Spleen (tissue), 11 donors: ENCODE measurements around the gene ME2. TPM values are rescaled to one million over a fixed set of nuclear protein-coding genes. Genes with fewer than 3 reads are reported as not detected.

Source experiments
- DNase-seq: peaks from one replicate; pipeline ENCODE4 v3.0.0-alpha.2; 2020
- H3K27ac ChIP-seq, 8 donors: fragments of 200-600 bp; sonication (generic) in 7 of 8; 1 replicate in 4 of 8; 2 replicates in 4 of 8; pipeline versions ENCODE4 v1.5.0 to v1.8.0; 2016 to 2021; ENCODE audit warnings: inconsistent platforms in 4 of 8, mild to moderate bottlenecking in 4 of 8, moderate library complexity in 1 of 8
- H3K27me3 ChIP-seq, 7 donors: fragments of 200-600 bp; sonication (generic) in 6 of 7; replicated peaks in 1 of 7; 1 replicate in 4 of 7; 2 replicates in 3 of 7; pipeline versions ENCODE4 v1.5.0 to v1.8.0; 2016 to 2021; ENCODE audit warnings: inconsistent platforms in 3 of 7, mild to moderate bottlenecking in 1 of 7
- H3K36me3 ChIP-seq, 6 donors: fragments of 200-600 bp; sonication (generic) in 5 of 6; 1 replicate in 4 of 6; 2 replicates in 2 of 6; pipeline versions ENCODE4 v1.5.0 to v1.8.0; 2016 to 2021; ENCODE audit warnings: inconsistent platforms in 2 of 6
- H3K4me1 ChIP-seq, 6 donors: fragments of 200-600 bp; sonication (generic) in 5 of 6; 1 replicate in 3 of 6; 2 replicates in 3 of 6; pipeline versions ENCODE4 v1.5.0 to v1.8.0; 2016 to 2021; ENCODE audit warnings: inconsistent platforms in 3 of 6
- H3K4me3 ChIP-seq, 8 donors: fragments of 200-600 bp; sonication (generic) in 7 of 8; 1 replicate in 4 of 8; 2 replicates in 4 of 8; pipeline versions ENCODE4 v1.5.0 to v1.8.0; 2016 to 2021; ENCODE audit warnings: inconsistent platforms in 4 of 8, mild to moderate bottlenecking in 4 of 8, moderate library complexity in 2 of 8
- H3K9me3 ChIP-seq, 8 donors: fragments of 200-600 bp; sonication (generic) in 7 of 8; 1 replicate in 4 of 8; 2 replicates in 4 of 8; pipeline versions ENCODE4 v1.5.0 to v1.8.0; 2016 to 2021; ENCODE audit warnings: inconsistent platforms in 4 of 8
- CTCF ChIP-seq, 11 experiments: fragments of 200-600 bp in 7 of 11; fragments of 450-650 bp in 4 of 11; sonication (generic) in 4 of 11; IDR thresholded peaks in 8 of 11; conservative IDR thresholded peaks in 3 of 11; 1 replicate in 7 of 11; 2 replicates in 4 of 11; pipeline versions ENCODE4 v1.4.0 to v1.8.0; 2016 to 2021; ENCODE audit warnings: antibody characterized with exemption in 11 of 11, inconsistent platforms in 4 of 11, mild to moderate bottlenecking in 1 of 11
- POLR2A ChIP-seq, 3 donors: fragments of 450-650 bp; IDR thresholded peaks; one replicate each; pipeline ENCODE4 v1.5.1; 2017; ENCODE audit warnings: antibody characterized with exemption in 3 of 3, mild to moderate bottlenecking in 1 of 3
- POLR2AphosphoS5 ChIP-seq, 3 donors: sonication (generic); formaldehyde crosslinking; IDR thresholded peaks; one replicate each; pipeline ENCODE4 v1.5.1; 2017; ENCODE audit warnings: antibody characterized with exemption in 3 of 3
- WGBS, 5 donors: extraction: QIAGEN DNeasy Blood & Tissue Kit in 3 of 5; methylation state at CpG; one replicate each; pipeline versions ENCODE4 v1.1.5 to v1.1.7; 2013 to 2018; 5-methylcytosine and 5-hydroxymethylcytosine counted together
- intact Hi-C: fragments of 100-400 bp; cut with DNase I; formaldehyde crosslinking; loops from one replicate; pipeline ENCODE4 v1.15.0; 2023; ENCODE audit warnings: low total_unique reads
- polyA plus RNA-seq, 3 donors: library from polyadenylated mRNA; stranded (reverse); fragments of 200-250 nt; gene quantifications; one replicate each; pipeline ENCODE4 v1.2.1, GENCODE V29; 2013
- total RNA-seq, 7 donors: library from RNA; depleted of rRNA in 3 of 7; stranded (reverse); fragments of >200 nt in 3 of 7; fragmentation: NEBNext Ultra II Directional in 4 of 7; extraction: Animal tissue kit (Norgen Biotek cat#: 25700) in 4 of 7; gene quantifications; one replicate each; pipeline versions ENCODE4 v1.1.0 to v1.2.1, GENCODE V29; 2016 to 2021
- donor health status: healthy with polysubstance abuse.
- donor health status: DM: no; HTN: no; CAD: no; lungs with moderate emphysema.
- donor health status: DM: no; HTN: no; CAD: no.
- donor health status: Bipolar disorder and iron deficiency.
- donor health status: healthy.
- donor health status: DM: no; HTN: no; CAD: no.
- donor health status: DM: yes; HTN: yes; CAD: no.

The ME2 gene
- total and polyA plus RNA-seq, 10 donors = 25.9 to 179 (median 95.6) TPM

DNA sequence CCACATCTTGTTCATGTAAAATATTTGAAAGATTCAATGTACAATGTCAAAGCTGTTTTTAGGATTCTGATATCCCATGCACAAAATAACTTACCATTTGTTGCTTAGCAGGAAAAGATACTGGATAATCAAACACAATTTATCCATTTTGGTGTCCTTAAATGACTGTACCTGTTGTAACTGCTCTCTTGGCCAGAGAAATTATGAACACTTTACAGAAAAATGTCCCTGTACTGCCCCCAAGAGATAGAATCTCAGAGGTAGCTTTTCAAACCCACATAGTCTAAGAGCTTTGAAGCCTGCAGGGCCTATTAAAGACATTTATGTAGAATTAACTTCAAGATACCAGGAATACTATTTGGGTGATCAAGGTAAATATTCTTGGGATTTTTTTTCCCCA lies 12.2 kb upstream of the ME2 start:
- Histone ChIP-seq H3K9me3 (no peaks in the 10 kb centered on the region), H3K36me3 (no peaks in the 10 kb centered on the region), H3K4me1 (peaks cover 0 to 32% (median 10%) of the 10 kb centered on the region in 6 donors), H3K27me3 (no peaks in the 10 kb centered on the region), H3K4me3 (no peak overlapping the region), H3K27ac (no peak overlapping the region)
- peak in 4 of 11 experiments; percentile 25 to 36 (median 36) for TF ChIP-seq CTCF (IDR thresholded peaks at IDR 0.05 in 8 of 11, conservative IDR thresholded peaks at IDR 0.05 in 3 of 11)
- TF ChIP-seq POLR2AphosphoS5 (IDR thresholded peaks at IDR 0.05) = no peak
- intact Hi-C loops = no loop called here
- no peak for DNase-seq

DNA sequence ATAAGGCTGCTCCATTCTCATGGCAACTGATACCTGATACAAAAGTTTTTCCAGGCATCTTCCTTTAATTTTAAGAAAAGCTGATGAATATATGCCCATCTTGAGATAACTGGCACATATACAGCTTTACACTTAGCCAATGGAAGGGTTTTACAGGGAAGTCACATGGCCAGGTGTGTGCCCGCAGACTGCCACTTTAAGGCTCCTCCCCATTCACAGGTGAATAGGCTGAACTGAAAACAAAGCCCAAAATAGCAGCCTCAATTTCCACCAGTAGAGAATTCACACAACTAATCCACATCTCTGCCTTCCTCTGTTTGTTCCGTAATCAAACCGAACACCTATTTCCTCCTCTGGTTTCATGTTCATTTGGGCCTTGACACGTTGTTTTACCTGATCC lies 9.8 kb upstream of the ME2 start:
- Histone ChIP-seq H3K9me3 (no peaks in the 10 kb centered on the region), H3K36me3 (no peaks in the 10 kb centered on the region), H3K4me3 (no peak overlapping the region), H3K27me3 (no peaks in the 10 kb centered on the region), H3K27ac (no peak overlapping the region), H3K4me1 (peaks cover 0 to 11% (median 0%) of the 10 kb centered on the region in 6 donors)
- no peak for TF ChIP-seq POLR2AphosphoS5 (IDR thresholded peaks at IDR 0.05)
- TF ChIP-seq CTCF (IDR thresholded peaks at IDR 0.05 in 8 of 11, conservative IDR thresholded peaks at IDR 0.05 in 3 of 11) = no peak
- TF ChIP-seq POLR2A (IDR thresholded peaks at IDR 0.05) = no peak
- intact Hi-C loops = no loop called here
- DNase-seq = no peak
- WGBS, 5 donors = 74 to 92% (median 84%) methylated on average over 4 of the region's 4 CpGs

DNA sequence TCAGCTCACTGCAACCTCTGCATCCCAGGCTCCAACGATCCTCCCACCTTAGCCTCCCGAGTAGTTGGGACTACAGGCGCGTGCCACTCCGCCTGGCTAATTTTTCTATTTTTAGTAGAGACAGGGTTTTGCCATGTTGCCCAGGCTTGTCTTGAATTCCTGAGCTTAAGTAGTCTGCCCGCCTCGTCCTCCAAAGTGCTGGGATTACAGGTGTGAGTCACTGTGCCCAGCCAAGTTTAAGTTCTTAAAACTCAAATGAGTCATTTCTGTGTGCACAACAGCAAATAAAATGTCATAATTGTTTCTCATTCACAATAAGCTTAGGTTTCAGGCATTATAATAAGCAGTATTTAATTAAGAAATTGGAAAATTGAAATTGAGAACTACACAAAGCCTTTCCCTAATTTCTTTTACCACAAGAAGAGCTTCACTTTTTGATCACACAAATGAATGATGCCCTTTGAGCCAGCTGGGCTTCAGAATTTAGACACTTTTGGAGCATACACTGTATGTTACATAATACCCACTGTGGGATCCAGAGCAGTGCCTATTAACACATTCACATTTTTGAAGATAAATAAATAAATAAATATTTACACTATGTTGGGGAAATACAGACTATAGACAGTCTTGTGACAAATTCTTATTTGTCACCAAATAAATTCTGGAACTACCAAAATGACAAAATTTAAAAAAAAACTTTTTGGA lies 8.6 kb upstream of the ME2 start:
- no peak overlapping the region for H3K4me3 ChIP-seq
- intact Hi-C loops = no loop called here
- no peaks in the 10 kb centered on the region for H3K36me3 ChIP-seq
- 82 to 96% (median 94%) methylated on average over 7 of the region's 7 CpGs for WGBS, 5 donors
- H3K27ac ChIP-seq = no peak overlapping the region
- H3K27me3 ChIP-seq = no peaks in the 10 kb centered on the region
- H3K4me1 ChIP-seq = peaks cover 0 to 11% (median 0%) of the 10 kb centered on the region in 6 donors
- no peak for DNase-seq
- no peaks in the 10 kb centered on the region for H3K9me3 ChIP-seq
- TF ChIP-seq POLR2AphosphoS5 (IDR thresholded peaks at IDR 0.05) (no peak), CTCF (IDR thresholded peaks at IDR 0.05 in 8 of 11, conservative IDR thresholded peaks at IDR 0.05 in 3 of 11) (no peak), POLR2A (IDR thresholded peaks at IDR 0.05) (no peak)

- intact Hi-C loops = no loop called here
These were observed 7.1 kb upstream of the ME2 start for GRCh38 chr18:50871846-50872245.

More at GRCh38 chr18:50871846-50872245, 7.1 kb upstream of the ME2 start:
- no peaks in the 10 kb centered on the region for H3K27me3 ChIP-seq
- peaks cover 0 to 4% (median 0%) of the 10 kb centered on the region in 6 donors for H3K4me1 ChIP-seq
- H3K4me3 ChIP-seq = no peak overlapping the region
- 85 to 88% (median 87%) methylated on average over 3 of the region's 3 CpGs for WGBS, 5 donors
- DNase-seq = no peak
- no peak overlapping the region for H3K27ac ChIP-seq
- no peak for TF ChIP-seq CTCF (IDR thresholded peaks at IDR 0.05 in 8 of 11, conservative IDR thresholded peaks at IDR 0.05 in 3 of 11)
- H3K9me3 ChIP-seq = no peaks in the 10 kb centered on the region
- H3K36me3 ChIP-seq = no peaks in the 10 kb centered on the region
